C4-2B (cell line): ENCODE results near the gene FHIT.

ENCODE experiments used
- H3K27ac ChIP-seq: fragments of 450-650 bp; 2 replicates; pipeline ENCODE4 v1.5.1; 2017
- ZFX ChIP-seq: fragments of 450-650 bp; IDR thresholded peaks from 2 replicates; pipeline ENCODE4 v1.6.1; 2017
- TF ChIP-seq, protein P1 (sequence below): fragments of 450-650 bp; conservative IDR thresholded peaks from 2 replicates; pipeline ENCODE4 v1.5.1; 2017; ENCODE audit warnings: mild to moderate bottlenecking

FHIT gene

DNA sequence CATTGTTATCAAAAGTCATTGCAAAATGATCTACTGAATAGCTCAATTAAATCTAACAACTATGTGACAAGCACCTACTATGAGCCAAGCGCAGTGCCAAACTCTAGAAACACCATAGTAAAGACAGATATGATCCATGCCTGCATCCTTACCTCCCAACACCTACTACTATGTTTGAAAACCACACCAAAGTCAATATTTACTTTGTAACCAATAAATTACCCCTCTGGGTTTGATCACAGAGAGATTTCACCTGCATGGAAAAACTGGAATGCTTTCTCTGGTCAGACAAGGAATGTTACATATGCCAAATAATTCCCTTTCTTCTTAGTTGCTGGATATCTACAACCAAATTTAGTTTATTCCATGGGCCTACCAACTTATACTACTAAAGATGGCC is 422.2 kb downstream of the FHIT start:
- H3K27ac ChIP-seq, result no peak overlapping the region
- TF ChIP-seq, protein P1, sequence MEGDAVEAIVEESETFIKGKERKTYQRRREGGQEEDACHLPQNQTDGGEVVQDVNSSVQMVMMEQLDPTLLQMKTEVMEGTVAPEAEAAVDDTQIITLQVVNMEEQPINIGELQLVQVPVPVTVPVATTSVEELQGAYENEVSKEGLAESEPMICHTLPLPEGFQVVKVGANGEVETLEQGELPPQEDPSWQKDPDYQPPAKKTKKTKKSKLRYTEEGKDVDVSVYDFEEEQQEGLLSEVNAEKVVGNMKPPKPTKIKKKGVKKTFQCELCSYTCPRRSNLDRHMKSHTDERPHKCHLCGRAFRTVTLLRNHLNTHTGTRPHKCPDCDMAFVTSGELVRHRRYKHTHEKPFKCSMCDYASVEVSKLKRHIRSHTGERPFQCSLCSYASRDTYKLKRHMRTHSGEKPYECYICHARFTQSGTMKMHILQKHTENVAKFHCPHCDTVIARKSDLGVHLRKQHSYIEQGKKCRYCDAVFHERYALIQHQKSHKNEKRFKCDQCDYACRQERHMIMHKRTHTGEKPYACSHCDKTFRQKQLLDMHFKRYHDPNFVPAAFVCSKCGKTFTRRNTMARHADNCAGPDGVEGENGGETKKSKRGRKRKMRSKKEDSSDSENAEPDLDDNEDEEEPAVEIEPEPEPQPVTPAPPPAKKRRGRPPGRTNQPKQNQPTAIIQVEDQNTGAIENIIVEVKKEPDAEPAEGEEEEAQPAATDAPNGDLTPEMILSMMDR, result no peak
- no peak for TF ChIP-seq ZFX

DNA sequence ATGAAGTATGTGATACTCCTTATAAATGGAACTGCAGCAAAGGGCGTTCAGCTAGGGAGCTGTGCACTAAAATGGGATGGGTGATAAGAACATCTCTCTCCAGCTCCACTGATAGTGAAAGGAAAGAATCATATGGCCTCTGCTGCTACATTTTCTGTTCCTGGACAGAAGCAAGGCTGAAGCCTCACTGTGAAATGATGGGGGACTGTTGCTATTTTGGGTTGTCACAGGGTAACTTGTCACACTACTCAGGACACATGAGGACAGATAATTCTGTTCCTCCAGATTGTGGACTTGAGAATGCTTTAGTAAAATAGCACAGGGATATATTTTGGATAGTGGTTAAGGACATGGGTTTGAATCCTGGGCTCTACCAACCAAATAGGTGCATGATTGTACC is 423.6 kb downstream of the FHIT start:
- no peak overlapping the region for H3K27ac ChIP-seq
- TF ChIP-seq ZFX, result no peak
- TF ChIP-seq, protein P1, result no peak

- TF ChIP-seq, protein P1, result no peak
- TF ChIP-seq ZFX, result no peak
- H3K27ac ChIP-seq, result no peak overlapping the region
These were observed 424.7 kb downstream of the FHIT start for GRCh38 chr3:60826511-60826910.

- H3K27ac ChIP-seq, result no peak overlapping the region
These were observed 438.8 kb downstream of the FHIT start for GRCh38 chr3:60812502-60812901.

GRCh38 chr3:60810881-60811280 is 440.4 kb downstream of the FHIT start:
- H3K27ac ChIP-seq, result no peak overlapping the region
- TF ChIP-seq, protein P1, result no peak
- no peak for TF ChIP-seq ZFX

More at GRCh38 chr3:60812502-60812901, 438.8 kb downstream of the FHIT start:
- TF ChIP-seq, protein P1, result no peak
- no peak for TF ChIP-seq ZFX

DNA sequence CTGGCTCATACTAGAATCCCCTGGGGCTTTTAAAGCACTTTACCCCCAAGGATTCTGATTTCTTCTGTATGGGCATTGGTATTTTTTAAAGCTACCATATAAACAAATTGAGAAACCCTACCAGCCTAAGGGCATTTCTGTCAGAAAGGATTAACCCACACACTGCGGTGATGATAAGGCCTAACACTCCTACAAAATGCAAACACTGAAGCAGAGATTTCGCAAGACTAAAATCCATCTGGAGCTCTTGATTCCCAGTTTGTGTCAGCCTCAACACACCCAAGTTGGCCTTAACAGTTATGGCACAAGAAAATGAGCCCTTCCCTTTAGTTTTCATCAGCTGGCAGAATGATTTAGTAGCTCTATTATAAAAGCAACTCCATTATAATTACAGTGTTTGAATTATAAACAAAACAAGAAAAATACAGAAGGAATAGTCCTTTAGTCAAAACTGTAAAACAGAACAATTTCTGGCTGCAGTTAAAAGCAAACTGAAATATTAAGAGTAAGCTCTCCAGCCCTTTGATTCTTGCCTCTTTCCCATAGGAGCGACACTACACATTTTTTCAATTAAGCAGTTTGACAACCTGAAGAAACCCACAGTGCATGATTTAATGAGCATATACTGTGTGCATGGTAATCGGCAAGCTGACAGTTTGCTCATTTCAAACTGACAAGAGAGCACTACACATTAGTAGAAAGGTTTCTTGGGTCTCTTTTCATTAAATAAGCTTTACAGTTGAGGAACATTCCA is 441.2 kb downstream of the FHIT start:
- H3K27ac ChIP-seq, result no peak overlapping the region
- TF ChIP-seq ZFX, result no peak
- TF ChIP-seq, protein P1, result no peak

- no peak overlapping the region for H3K27ac ChIP-seq
- no peak for TF ChIP-seq ZFX
- TF ChIP-seq, protein P1, result no peak
These were observed 447.8 kb downstream of the FHIT start for GRCh38 chr3:60803216-60804173.
